ENCODE data around the gene FOXP1.

FOXP1 gene

DNA sequence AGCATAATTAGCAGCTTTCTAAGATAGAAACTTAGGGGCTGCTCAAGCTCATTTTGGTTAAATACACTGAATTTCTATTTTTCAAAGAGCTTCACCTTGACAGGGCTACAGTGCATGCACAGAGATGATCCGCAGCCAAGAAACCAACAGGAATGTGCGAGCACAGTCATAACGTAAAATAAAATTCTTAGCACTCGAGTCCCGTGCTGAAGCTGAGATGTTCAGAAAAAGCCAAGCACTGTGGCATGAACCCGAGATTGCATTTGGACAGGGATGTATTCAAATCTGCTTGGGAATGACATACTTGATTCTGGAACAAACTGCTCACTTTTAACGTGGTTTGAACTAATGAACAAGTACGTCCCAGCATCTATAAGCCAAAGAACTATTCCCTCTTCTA is 340.3 kb downstream of the FOXP1 start:
- ATAC-seq, result no peak
- TF ChIP-seq TOX (CRISPR knock-in tag; IDR thresholded peaks at IDR 0.05; ENCODE audit: borderline replicate concordance) (no peak), TCF4 (CRISPR knock-in tag; IDR thresholded peaks at IDR 0.05; ENCODE audit: borderline replicate concordance) (no peak), ZNF565 (CRISPR knock-in tag; conservative IDR thresholded peaks at IDR 0.05; ENCODE audit: low read depth) (no peak), POU6F1 (CRISPR knock-in tag; IDR thresholded peaks at IDR 0.05; ENCODE audit: borderline replicate concordance, low read depth) (no peak), ESRRG (CRISPR knock-in tag; IDR thresholded peaks at IDR 0.05) (no peak), ZNF70 (CRISPR knock-in tag; IDR thresholded peaks at IDR 0.05) (no peak), ISL1 (CRISPR knock-in tag; IDR thresholded peaks at IDR 0.05) (no peak), TSHZ2 (CRISPR knock-in tag; IDR thresholded peaks at IDR 0.05) (no peak)

- no peak for ATAC-seq
- TF ChIP-seq RARB (CRISPR knock-in tag; IDR thresholded peaks at IDR 0.05), result no peak
- no peak for TF ChIP-seq ISL1 (CRISPR knock-in tag; IDR thresholded peaks at IDR 0.05)
- no peak for TF ChIP-seq TCF4 (CRISPR knock-in tag; IDR thresholded peaks at IDR 0.05; ENCODE audit: borderline replicate concordance)
- TF ChIP-seq OSR1 (CRISPR knock-in tag; IDR thresholded peaks at IDR 0.05), result no peak
- no peak for TF ChIP-seq ZNF8 (CRISPR knock-in tag; IDR thresholded peaks at IDR 0.05)
- no peak for TF ChIP-seq ZNF565 (CRISPR knock-in tag; conservative IDR thresholded peaks at IDR 0.05; ENCODE audit: low read depth)
- TF ChIP-seq, protein P1, sequence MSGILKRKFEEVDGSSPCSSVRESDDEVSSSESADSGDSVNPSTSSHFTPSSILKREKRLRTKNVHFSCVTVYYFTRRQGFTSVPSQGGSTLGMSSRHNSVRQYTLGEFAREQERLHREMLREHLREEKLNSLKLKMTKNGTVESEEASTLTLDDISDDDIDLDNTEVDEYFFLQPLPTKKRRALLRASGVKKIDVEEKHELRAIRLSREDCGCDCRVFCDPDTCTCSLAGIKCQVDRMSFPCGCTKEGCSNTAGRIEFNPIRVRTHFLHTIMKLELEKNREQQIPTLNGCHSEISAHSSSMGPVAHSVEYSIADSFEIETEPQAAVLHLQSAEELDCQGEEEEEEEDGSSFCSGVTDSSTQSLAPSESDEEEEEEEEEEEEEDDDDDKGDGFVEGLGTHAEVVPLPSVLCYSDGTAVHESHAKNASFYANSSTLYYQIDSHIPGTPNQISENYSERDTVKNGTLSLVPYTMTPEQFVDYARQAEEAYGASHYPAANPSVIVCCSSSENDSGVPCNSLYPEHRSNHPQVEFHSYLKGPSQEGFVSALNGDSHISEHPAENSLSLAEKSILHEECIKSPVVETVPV (CRISPR knock-in tag; IDR thresholded peaks at IDR 0.05), result no peak
- TF ChIP-seq TSHZ2 (CRISPR knock-in tag; IDR thresholded peaks at IDR 0.05), result no peak
- TF ChIP-seq ARNTL (CRISPR knock-in tag; IDR thresholded peaks at IDR 0.05; ENCODE audit: borderline replicate concordance, low read depth), result no peak
- TF ChIP-seq, protein P2, sequence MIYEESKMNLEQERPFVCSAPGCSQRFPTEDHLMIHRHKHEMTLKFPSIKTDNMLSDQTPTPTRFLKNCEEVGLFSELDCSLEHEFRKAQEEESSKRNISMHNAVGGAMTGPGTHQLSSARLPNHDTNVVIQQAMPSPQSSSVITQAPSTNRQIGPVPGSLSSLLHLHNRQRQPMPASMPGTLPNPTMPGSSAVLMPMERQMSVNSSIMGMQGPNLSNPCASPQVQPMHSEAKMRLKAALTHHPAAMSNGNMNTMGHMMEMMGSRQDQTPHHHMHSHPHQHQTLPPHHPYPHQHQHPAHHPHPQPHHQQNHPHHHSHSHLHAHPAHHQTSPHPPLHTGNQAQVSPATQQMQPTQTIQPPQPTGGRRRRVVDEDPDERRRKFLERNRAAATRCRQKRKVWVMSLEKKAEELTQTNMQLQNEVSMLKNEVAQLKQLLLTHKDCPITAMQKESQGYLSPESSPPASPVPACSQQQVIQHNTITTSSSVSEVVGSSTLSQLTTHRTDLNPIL (CRISPR knock-in tag; IDR thresholded peaks at IDR 0.05; ENCODE audit: low read depth), result no peak
- TF ChIP-seq TOX (CRISPR knock-in tag; IDR thresholded peaks at IDR 0.05; ENCODE audit: borderline replicate concordance), result no peak
These were observed 341.5 kb downstream of the FOXP1 start for GRCh38 chr3:71241981-71242560.

GRCh38 chr3:71241246-71241901 is 342.2 kb downstream of the FOXP1 start:
- ATAC-seq, result no peak
- TF ChIP-seq PATZ1 (CRISPR knock-in tag; IDR thresholded peaks at IDR 0.05; ENCODE audit: borderline replicate concordance) (no peak), ISL1 (CRISPR knock-in tag; IDR thresholded peaks at IDR 0.05) (no peak), ARNTL (CRISPR knock-in tag; IDR thresholded peaks at IDR 0.05; ENCODE audit: borderline replicate concordance, low read depth) (no peak)

Measured in SK-N-SH treated with all-trans-retinoic acid at 6 μM for 48 hours (cell line).